Measurements from ENCODE around the gene HS1BP3. TPM values are rescaled to one million over a fixed set of nuclear protein-coding genes. Genes with fewer than 3 reads are reported as not detected.

HS1BP3 gene
- total RNA-seq, 1 donor from 2014 or later: 10.0 TPM

GRCh38 chr2:20674309-20674965 lies 23.5 kb upstream of the HS1BP3 start:
- Histone ChIP-seq H3K9me3 (ENCODE audit: low read depth) (no peaks in the 10 kb centered on the region), H3K79me2 (ENCODE audit: low read depth) (no peaks in the 10 kb centered on the region), H3K4me3 (no peak overlapping the region), H3F3A (ENCODE audit: low read depth) (peaks cover 12% of the 10 kb centered on the region), H2AFZ (replicated peaks) (no peak overlapping the region), H3K4me2 (no peak overlapping the region), H3K9ac (no peak overlapping the region), H3K4me1 (peaks cover 23% of the 10 kb centered on the region), H3K27ac (no peak overlapping the region), H3K36me3 (no peaks in the 10 kb centered on the region), H4K20me1 (ENCODE audit: low read depth) (peaks cover 56% of the 10 kb centered on the region), H3K27me3 (peaks cover 65% of the 10 kb centered on the region)
- no peak overlapping the region for H3K27ac Mint-ChIP-seq
- H3K4me3 Mint-ChIP-seq: no peak overlapping the region
- H3K27me3 Mint-ChIP-seq (ENCODE audit: insufficient read depth, low read depth): peaks cover 48% of the 10 kb centered on the region
- H3K9me3 Mint-ChIP-seq: no peaks in the 10 kb centered on the region
- peaks cover 4% of the 10 kb centered on the region for H3K36me3 Mint-ChIP-seq
- H3K4me1 Mint-ChIP-seq: peaks cover 39% of the 10 kb centered on the region
- DNase-seq (ENCODE audit: low spot score): no peak
- TF ChIP-seq EZH2phosphoT487 (IDR thresholded peaks at IDR 0.05): no peak
- TF ChIP-seq CTCF (IDR thresholded peaks at IDR 0.05): no peak
- no peak for TF ChIP-seq EZH2 (IDR thresholded peaks at IDR 0.05)

GRCh38 chr2:20673686-20674308 lies 22.9 kb upstream of the HS1BP3 start:
- Mint-ChIP-seq H3K9me3 (no peaks in the 10 kb centered on the region), H3K4me1 (peaks cover 39% of the 10 kb centered on the region), H3K4me3 (no peak overlapping the region), H3K36me3 (peaks cover 4% of the 10 kb centered on the region), H3K27ac (no peak overlapping the region), H3K27me3 (ENCODE audit: insufficient read depth, low read depth) (peaks cover 54% of the 10 kb centered on the region)
- no peak overlapping the region for H3K9ac ChIP-seq
- TF ChIP-seq EZH2 (IDR thresholded peaks at IDR 0.05) (no peak), EZH2phosphoT487 (IDR thresholded peaks at IDR 0.05) (no peak)
- DNase-seq (ENCODE audit: low spot score): no peak
- peaks cover 71% of the 10 kb centered on the region for H3K27me3 ChIP-seq
- H4K20me1 ChIP-seq (ENCODE audit: low read depth): peaks cover 63% of the 10 kb centered on the region
- H3F3A ChIP-seq (ENCODE audit: low read depth): peaks cover 12% of the 10 kb centered on the region
- H2AFZ ChIP-seq (replicated peaks): no peak overlapping the region
- no peaks in the 10 kb centered on the region for H3K36me3 ChIP-seq
- no peak overlapping the region for H3K4me3 ChIP-seq
- H3K4me1 ChIP-seq: peaks cover 25% of the 10 kb centered on the region
- H3K4me2 ChIP-seq: no peak overlapping the region
- no peaks in the 10 kb centered on the region for H3K79me2 ChIP-seq (ENCODE audit: low read depth)
- no peak overlapping the region for H3K27ac ChIP-seq
- H3K9me3 ChIP-seq (ENCODE audit: low read depth): no peaks in the 10 kb centered on the region

GRCh38 chr2:20672201-20672951 lies 21.5 kb upstream of the HS1BP3 start:
- peak; percentile 54 for DNase-seq (ENCODE audit: low spot score)
- no peak overlapping the region for H2AFZ ChIP-seq (replicated peaks)

More at GRCh38 chr2:20672201-20672951, 21.5 kb upstream of the HS1BP3 start:
- no peak for TF ChIP-seq CTCF (IDR thresholded peaks at IDR 0.05)
- TF ChIP-seq EZH2phosphoT487 (IDR thresholded peaks at IDR 0.05): no peak
- no peak for TF ChIP-seq EZH2 (IDR thresholded peaks at IDR 0.05)
- Histone ChIP-seq H3K9ac (no peak overlapping the region), H4K20me1 (ENCODE audit: low read depth) (peaks cover 77% of the 10 kb centered on the region), H3K9me3 (ENCODE audit: low read depth) (no peaks in the 10 kb centered on the region), H3K27me3 (peaks cover 85% of the 10 kb centered on the region), H3K4me1 (peaks cover 28% of the 10 kb centered on the region), H3F3A (ENCODE audit: low read depth) (peaks cover 10% of the 10 kb centered on the region), H3K79me2 (ENCODE audit: low read depth) (no peaks in the 10 kb centered on the region), H3K4me3 (peak overlapping the region; percentile 30), H3K27ac (no peak overlapping the region), H3K4me2 (peak overlapping the region; percentile 49), H3K36me3 (no peaks in the 10 kb centered on the region)
- Mint-ChIP-seq H3K4me1 (peaks cover 42% of the 10 kb centered on the region), H3K36me3 (peaks cover 7% of the 10 kb centered on the region), H3K27me3 (ENCODE audit: insufficient read depth, low read depth) (peaks cover 68% of the 10 kb centered on the region), H3K4me3 (peak overlapping the region; percentile 72), H3K27ac (no peak overlapping the region), H3K9me3 (no peaks in the 10 kb centered on the region)

Data from neural progenitor cell (in vitro differentiated cells).